K562 (cell line): ENCODE results near the gene NRCAM. TPM values are rescaled to one million over a fixed set of nuclear protein-coding genes. Genes with fewer than 3 reads are reported as not detected.

Source experiments
- ATAC-seq: fragments of 200-7000 bp; cut with Tn5 transposase; 3 replicates; pipeline ENCODE4 v1.9.1; 2020; ENCODE audit warnings: moderate library complexity
- BruUV-seq: library from RNA; stranded (reverse); fragments of 400-500 nt; replicated peaks from 2 replicates; lab custom pipeline; 2021; lab: Mats Ljungman, UMichigan
- CTCF ChIA-PET: fragments of 300-600 bp; formaldehyde crosslinking; extraction: SDS; loops from one replicate; lab custom pipeline; 2021; ENCODE audit warnings: low intra/inter-chr PET ratio; lab: Yijun Ruan, JAX
- POLR2A ChIA-PET: fragments of 300-600, 350-650 bp; sonication (Branson Sonifier 250); formaldehyde crosslinking; extraction: SDS; loops from one replicate; lab custom pipeline; 2021; ENCODE audit warnings: antibody characterized with exemption, inconsistent platforms; lab: Yijun Ruan, JAX
- DNase-seq, 4 experiments: peaks; one replicate each; pipeline versions ENCODE4 v3.0.0 to v3.0.0-alpha.2; 2011 to 2018; ENCODE audit warnings: low spot score in 3 of 4, mixed read lengths in 3 of 4; ENCODE audit errors: extremely low read depth in 1 of 4
- FAIRE-seq: peaks from 2 replicates; lab custom pipeline; 2011; peaks lifted over from hg19 to GRCh38; lab: Jason Lieb, UNC
- H2AFZ ChIP-seq: 2 replicates; pipeline ENCODE4 v1.6.0; 2011; ENCODE audit warnings: low read depth, low read length, control low read depth, inconsistent platforms
- H3K27ac ChIP-seq: fragments of 200-600 bp; 3 replicates; pipeline ENCODE4 v1.8.0; 2011; ENCODE audit warnings: low read depth, mild to moderate bottlenecking, control low read depth, inconsistent platforms, low read length, moderate library complexity, mixed read lengths; ENCODE audit errors: extremely low read depth
- H3K27me3 ChIP-seq, 2 experiments: fragments of 300-600 bp in 1 of 2; 2 replicates in 1 of 2; 3 replicates in 1 of 2; pipeline versions ENCODE4 v1.6.0 to v1.8.0; 2011; ENCODE audit warnings: inconsistent platforms in 2 of 2, low read length in 2 of 2, mild to moderate bottlenecking in 1 of 2, mixed read lengths in 1 of 2, moderate library complexity in 1 of 2; ENCODE audit not compliant: control insufficient read depth in 2 of 2, insufficient read depth in 2 of 2
- H3K36me3 ChIP-seq: fragments of 300-600 bp; 3 replicates; pipeline ENCODE4 v1.8.0; 2011; ENCODE audit warnings: mild to moderate bottlenecking, low read length, inconsistent platforms; ENCODE audit not compliant: control insufficient read depth, insufficient read depth
- H3K4me1 ChIP-seq, 2 experiments: fragments of 200-600 bp in 1 of 2; replicated peaks in 1 of 2; 2 replicates in 1 of 2; 3 replicates in 1 of 2; pipeline versions ENCODE4 v1.5.1 to v1.8.0; 2011; ENCODE audit warnings: inconsistent platforms in 2 of 2, low read length in 2 of 2, mild to moderate bottlenecking in 1 of 2, mixed read lengths in 1 of 2, moderate library complexity in 1 of 2; ENCODE audit not compliant: control insufficient read depth in 2 of 2, insufficient read depth in 2 of 2
- H3K4me2 ChIP-seq: 2 replicates; pipeline ENCODE4 v1.6.1; 2011; ENCODE audit warnings: low read length, control low read depth, inconsistent platforms, mixed read lengths; ENCODE audit not compliant: insufficient read depth
- H3K4me3 ChIP-seq: fragments of 200-600 bp; sonication (generic), shearing (Covaris generic); 2 replicates; pipeline ENCODE4 v1.5.1; 2016; ENCODE audit warnings: control low read depth, inconsistent platforms
- H3K79me2 ChIP-seq: fragments of 200-600 bp; 3 replicates; pipeline ENCODE4 v1.8.0; 2011; ENCODE audit warnings: low read length, inconsistent platforms; ENCODE audit not compliant: control insufficient read depth, insufficient read depth
- H3K9ac ChIP-seq, 2 experiments: 2 replicates each; pipeline versions ENCODE4 v1.6.0 to v1.6.1; 2011; ENCODE audit warnings: low read depth in 2 of 2, low read length in 2 of 2, control low read depth in 1 of 2, inconsistent platforms in 1 of 2, mild to moderate bottlenecking in 1 of 2, mixed read lengths in 1 of 2; ENCODE audit not compliant: insufficient read depth in 1 of 2
- H3K9me1 ChIP-seq: one replicate; pipeline ENCODE4 v1.6.0; 2011; ENCODE audit warnings: inconsistent platforms, mild to moderate bottlenecking, low read length, moderate library complexity; ENCODE audit not compliant: control insufficient read depth, insufficient read depth
- H3K9me3 ChIP-seq: replicated peaks from 2 replicates; pipeline ENCODE4 v1.5.1; 2011; ENCODE audit warnings: low read depth, low read length, inconsistent platforms; ENCODE audit not compliant: control insufficient read depth, insufficient read depth
- H4K20me1 ChIP-seq: replicated peaks from 2 replicates; pipeline ENCODE4 v1.6.1; 2011; ENCODE audit warnings: low read length, inconsistent platforms, mixed read lengths; ENCODE audit not compliant: control insufficient read depth, insufficient read depth
- JUND ChIP-seq, 2 experiments: IDR thresholded peaks; 2 replicates in 1 of 2; 3 replicates in 1 of 2; pipeline ENCODE4 v1.6.1; 2011; ENCODE audit warnings: borderline replicate concordance in 2 of 2, low read depth in 2 of 2, low read length in 2 of 2, improper control_type of control experiment in 1 of 2, missing biosample characterization in 1 of 2, missing genetic modification characterization in 1 of 2, missing genetic modification reagents in 1 of 2
- NFIC ChIP-seq: fragments of 450-650 bp; IDR thresholded peaks from 2 replicates; pipeline ENCODE4 v1.6.1; 2017; ENCODE audit warnings: mild to moderate bottlenecking, inconsistent platforms
- PKNOX1 ChIP-seq: fragments of 450-650 bp; IDR thresholded peaks from 2 replicates; pipeline ENCODE4 v1.6.1; 2016
- POLR2AphosphoS2 ChIP-seq: IDR thresholded peaks from 2 replicates; pipeline ENCODE4 v1.6.1; 2012; ENCODE audit warnings: low read length, improper control_type of control experiment
- ZNF778 ChIP-seq: fragments of 450-650 bp; formaldehyde crosslinking; IDR thresholded peaks from 2 replicates; pipeline ENCODE4 v1.4.0; 2020; ENCODE audit warnings: mild to moderate bottlenecking, moderate library complexity
- WGBS: fragments of 100-300 bp; shearing (Covaris generic); methylation state at CpG from one replicate; pipeline ENCODE4 v1.1.6; 2016; ENCODE audit warnings: low coverage, mixed read lengths; ENCODE audit not compliant: insufficient coverage; ENCODE audit errors: missing lambda C conversion rate; 5-methylcytosine and 5-hydroxymethylcytosine counted together
- in situ Hi-C: fragments of 300-500 bp; cut with MboI; formaldehyde crosslinking; loops from 4 replicates; pipeline ENCODE4 v1.15.0; 2018; ENCODE audit warnings: inconsistent platforms, mixed read lengths
- intact Hi-C: fragments of 100-400 bp; cut with micrococcal nuclease; formaldehyde crosslinking; loops from 2 replicates; pipeline ENCODE4 v1.14.2; 2022
- polyA plus RNA-seq, 8 experiments: library from polyadenylated mRNA; depleted of rRNA in 4 of 8; stranded (reverse) in 5 of 8; unstranded in 3 of 8; fragments of >200 nt; fragmentation: Nextera tagmentation in 2 of 8; fragmentation: Illumina TruSeq in 1 of 8; extraction: Ambion mirVana in 2 of 8; extraction: Trizol in 1 of 8; gene quantifications; 2 replicates each; pipeline versions ENCODE4 v1.2.1 to v1.2.3, GENCODE V29; 2011 to 2014; ENCODE audit warnings: inconsistent platforms in 1 of 8, missing spikeins in 1 of 8
- total RNA-seq, 7 experiments: library from RNA; depleted of rRNA in 6 of 7; stranded (reverse); fragments of >200 nt in 6 of 7; fragmentation: Illumina TruSeq in 2 of 7; extraction: Trizol in 2 of 7; gene quantifications; 2 replicates each; pipeline versions ENCODE4 v1.2.1 to v1.2.3, GENCODE V29; 2011 to 2021; ENCODE audit warnings: low replicate concordance in 1 of 7
- TF ChIP-seq, protein P1 (sequence below): sonication (generic); formaldehyde crosslinking; IDR thresholded peaks from 2 replicates; pipeline ENCODE4 v1.8.1; 2023; ENCODE audit warnings: mild to moderate bottlenecking, missing genetic modification reagents

Gene NRCAM
- total and polyA plus RNA-seq, 9 of the 15 experiments (the other 6 are each of a cell fraction or from before 2014, with no cell fraction given), result 0.03 to 0.54 (median 0.12) TPM; not detected in 1

GRCh38 chr7:108149119-108149518 lies 307.1 kb downstream of the NRCAM start (continued):
- TF ChIP-seq, protein P1, sequence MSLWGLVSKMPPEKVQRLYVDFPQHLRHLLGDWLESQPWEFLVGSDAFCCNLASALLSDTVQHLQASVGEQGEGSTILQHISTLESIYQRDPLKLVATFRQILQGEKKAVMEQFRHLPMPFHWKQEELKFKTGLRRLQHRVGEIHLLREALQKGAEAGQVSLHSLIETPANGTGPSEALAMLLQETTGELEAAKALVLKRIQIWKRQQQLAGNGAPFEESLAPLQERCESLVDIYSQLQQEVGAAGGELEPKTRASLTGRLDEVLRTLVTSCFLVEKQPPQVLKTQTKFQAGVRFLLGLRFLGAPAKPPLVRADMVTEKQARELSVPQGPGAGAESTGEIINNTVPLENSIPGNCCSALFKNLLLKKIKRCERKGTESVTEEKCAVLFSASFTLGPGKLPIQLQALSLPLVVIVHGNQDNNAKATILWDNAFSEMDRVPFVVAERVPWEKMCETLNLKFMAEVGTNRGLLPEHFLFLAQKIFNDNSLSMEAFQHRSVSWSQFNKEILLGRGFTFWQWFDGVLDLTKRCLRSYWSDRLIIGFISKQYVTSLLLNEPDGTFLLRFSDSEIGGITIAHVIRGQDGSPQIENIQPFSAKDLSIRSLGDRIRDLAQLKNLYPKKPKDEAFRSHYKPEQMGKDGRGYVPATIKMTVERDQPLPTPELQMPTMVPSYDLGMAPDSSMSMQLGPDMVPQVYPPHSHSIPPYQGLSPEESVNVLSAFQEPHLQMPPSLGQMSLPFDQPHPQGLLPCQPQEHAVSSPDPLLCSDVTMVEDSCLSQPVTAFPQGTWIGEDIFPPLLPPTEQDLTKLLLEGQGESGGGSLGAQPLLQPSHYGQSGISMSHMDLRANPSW, result no peak
- no peak for TF ChIP-seq ZNF778 (CRISPR knock-in tag)
- TF ChIP-seq JUND (IDR thresholded peaks at IDR 0.05; ENCODE audit: borderline replicate concordance, low read depth, low read length), result no peak
- TF ChIP-seq JUND (tag; IDR thresholded peaks at IDR 0.05; ENCODE audit: borderline replicate concordance, low read depth, low read length), result no peak

- Histone ChIP-seq H3K79me2 (no peaks in the 10 kb centered on the region), H4K20me1 (no peaks in the 10 kb centered on the region), H3K4me1 (0 out of 5 replicates have a peak, but pooled peaks cover 0 to 3% of the 10 kb centered on the region in 2 experiments), H3K4me3 (no peak overlapping the region), H3K36me3 (no peaks in the 10 kb centered on the region), H3K27ac (no peak overlapping the region), H3K9me1 (no peaks in the 10 kb centered on the region), H2AFZ (no peak overlapping the region), H3K4me2 (no peak overlapping the region), H3K9ac (no peak overlapping the region; a peak in 1 of 4 replicates), H3K9me3 (no peaks in the 10 kb centered on the region), H3K27me3 (peaks cover 0 to 4% of the 10 kb centered on the region in 2 experiments; a peak in 2 of 5 replicates)
- FAIRE-seq (no peak), ATAC-seq (peak; percentile 23; the same call in 2 of the 3 replicates), DNase-seq (peak in 2 of 4 experiments; percentile 22 to 30)
- BruUV-seq, result no TSS peak
- whole genome bisulfite sequencing, result 35% methylated on average over 6 of the region's 6 CpGs
- in situ Hi-C loops (loop anchor here (5.0 to 25.0 kb wide), 3 partner anchors 35 to 935 kb away; partner anchors contain the start of gene CBLL1), intact Hi-C loops (loop anchor here (5.0 to 10.0 kb wide), 5 partner anchors 200 to 945 kb away; partner anchors contain the start of genes CBLL1 and DLD)
- ChIA-PET POLR2A (no interaction called here), CTCF (interaction anchor here (0.7 to 2.9 kb wide), 4 partner anchors 33 to 404 kb away, joined by 3 to 23 read pairs (median 8); partner anchors contain the start of gene CBLL1)
- TF ChIP-seq POLR2AphosphoS2, result no peak
- TF ChIP-seq NFIC, result peak; percentile 93
- TF ChIP-seq PKNOX1, result 0 out of 2 replicates have a peak, but pooled peaks have one; percentile 26
These were observed 309.1 kb downstream of the NRCAM start for GRCh38 chr7:108147031-108147563.
